ENCODE measurements around the gene TP53.
A peak's percentile ranks its signal among the peaks of the same experiment; 100 is the strongest.
"Not testable (repeated sequence)": the region's sequence is repeated elsewhere in the genome, so short reads cannot be mapped to it uniquely, and the experiment has no call there.

Gene TP53

GRCh38 chr17:7647018-7647417 lies 40.3 kb downstream of the TP53 start:
- no peak for TF ChIP-seq CTCF (IDR thresholded peaks at IDR 0.05; ENCODE audit: control insufficient read depth, insufficient read depth, low read depth, low read length, missing control alignments)
- no peak for DNase-seq (ENCODE audit: low read depth)
- H3K4me3 ChIP-seq (ENCODE audit: control insufficient read depth, low read depth, low read length), result no peak overlapping the region

- TF ChIP-seq CTCF (IDR thresholded peaks at IDR 0.05; ENCODE audit: control insufficient read depth, insufficient read depth, low read depth, low read length, missing control alignments), result no peak
- H3K4me3 ChIP-seq (ENCODE audit: control insufficient read depth, low read depth, low read length), result no peak overlapping the region
- DNase-seq (ENCODE audit: low read depth), result no peak
Observed at GRCh38 chr17:7646457-7646856, 40.8 kb downstream of the TP53 start.

GRCh38 chr17:7644775-7645174 lies 42.5 kb downstream of the TP53 start:
- no peak for TF ChIP-seq CTCF (IDR thresholded peaks at IDR 0.05; ENCODE audit: control insufficient read depth, insufficient read depth, low read depth, low read length, missing control alignments)
- DNase-seq (ENCODE audit: low read depth), result no peak
- H3K4me3 ChIP-seq (ENCODE audit: control insufficient read depth, low read depth, low read length), result no peak overlapping the region

GRCh38 chr17:7641635-7642034 lies 45.7 kb downstream of the TP53 start:
- H3K4me3 ChIP-seq (ENCODE audit: control insufficient read depth, low read depth, low read length); DNase-seq (ENCODE audit: low read depth): not testable (repeated sequence)

GRCh38 chr17:7640783-7641182 lies 46.5 kb downstream of the TP53 start:
- H3K4me3 ChIP-seq (ENCODE audit: control insufficient read depth, low read depth, low read length), result no peak overlapping the region
- TF ChIP-seq CTCF (IDR thresholded peaks at IDR 0.05; ENCODE audit: control insufficient read depth, insufficient read depth, low read depth, low read length, missing control alignments), result no peak
- DNase-seq (ENCODE audit: low read depth), result no peak

- DNase-seq (ENCODE audit: low read depth), result no peak
- no peak for TF ChIP-seq CTCF (IDR thresholded peaks at IDR 0.05; ENCODE audit: control insufficient read depth, insufficient read depth, low read depth, low read length, missing control alignments)
- no peak overlapping the region for H3K4me3 ChIP-seq (ENCODE audit: control insufficient read depth, low read depth, low read length)
Observed at GRCh38 chr17:7636163-7636562, 51.1 kb downstream of the TP53 start.

GRCh38 chr17:7634384-7634783 lies 52.9 kb downstream of the TP53 start:
- peak; percentile 61 for TF ChIP-seq CTCF (IDR thresholded peaks at IDR 0.05; ENCODE audit: control insufficient read depth, insufficient read depth, low read depth, low read length, missing control alignments)
- DNase-seq (ENCODE audit: low read depth), result no peak
- H3K4me3 ChIP-seq (ENCODE audit: control insufficient read depth, low read depth, low read length), result no peak overlapping the region

Measured in AG09309 (cell line).